Measurements from ENCODE around the gene S100P. TPM values are rescaled to one million over a fixed set of nuclear protein-coding genes. Genes with fewer than 3 reads are reported as not detected.
"Not testable (repeated sequence)": the region's sequence is repeated elsewhere in the genome, so short reads cannot be mapped to it uniquely, and the experiment has no call there.

The S100P gene
- total and polyA plus RNA-seq, 2 of the 4 experiments (the other 2 are of a cell fraction), result not detected

- H3K27ac ChIP-seq (ENCODE audit: insufficient read depth, low read length); H4K20me1 ChIP-seq (ENCODE audit: insufficient read depth, low read length); H3K9me3 ChIP-seq (ENCODE audit: control insufficient read depth, insufficient read depth, low read length); H3K4me2 ChIP-seq (ENCODE audit: low read depth, low read length); POLR2A ChIA-PET (ENCODE audit: unreplicated experiment); H2BK15ac ChIP-seq (ENCODE audit: low read depth, low read length); H3K4me3 ChIP-seq (ENCODE audit: insufficient read depth, low read depth, low read length); H3K79me1 ChIP-seq (ENCODE audit: low read depth in 1 of 2, low read length in 2 of 2); H4K91ac ChIP-seq (ENCODE audit: insufficient read depth, low read depth, low read length); H3K9me1 ChIP-seq (ENCODE audit: insufficient read depth, low read length); BruUV-seq (replicated peaks); DNase-seq; CTCF ChIA-PET; H3K14ac ChIP-seq (replicated peaks; ENCODE audit: low read depth, low read length); H3K23ac ChIP-seq (ENCODE audit: low read depth, low read length); H4K8ac ChIP-seq (ENCODE audit: low read depth in 2 of 2, low read length in 2 of 2); H4K5ac ChIP-seq (ENCODE audit: low read depth, low read length); H3K18ac ChIP-seq (ENCODE audit: low read depth, low read length); H2BK120ac ChIP-seq (ENCODE audit: low read depth, low read length); dilution Hi-C loops (cut with HindIII; ENCODE audit: low sequenced_read_pairs, unreplicated experiment); H2AK5ac ChIP-seq (ENCODE audit: low read depth, low read length); H3K9ac ChIP-seq (ENCODE audit: low read depth, low read length); H3K4ac ChIP-seq (ENCODE audit: low read depth, low read length); ATAC-seq (ENCODE audit: low read depth); intact Hi-C loops (cut with micrococcal nuclease); H3K27me3 ChIP-seq (ENCODE audit: control insufficient read depth, insufficient read depth, low read length); H3K36me3 ChIP-seq (ENCODE audit: control insufficient read depth, insufficient read depth, low read length); H2AFZ ChIP-seq (replicated peaks; ENCODE audit: low read length, poor library complexity); H2BK5ac ChIP-seq (ENCODE audit: low read depth, low read length, poor library complexity, severe bottlenecking); in situ Hi-C loops (cut with MboI; ENCODE audit: low sequenced_read_pairs); H2BK20ac ChIP-seq (ENCODE audit: low read depth, low read length); H2AK9ac ChIP-seq (replicated peaks; ENCODE audit: low read depth, low read length, poor library complexity); H3K4me1 ChIP-seq (ENCODE audit: control insufficient read depth, insufficient read depth, low read length); H3K56ac ChIP-seq (ENCODE audit: extremely low read depth, insufficient read depth, low read length): not testable (repeated sequence)
- WGBS, 2 experiments (ENCODE audit: extremely low coverage in 2 of 2, insufficient read length in 1 of 2), result no CpG with 5 or more reads among the region's 3 CpGs
Measured at GRCh38 chr4:6654211-6654610, 39.5 kb upstream of the S100P start.

GRCh38 chr4:6655291-6655690 is 38.4 kb upstream of the S100P start:
- intact Hi-C loops (cut with micrococcal nuclease); DNase-seq; H4K91ac ChIP-seq (ENCODE audit: insufficient read depth, low read depth, low read length); H3K9me3 ChIP-seq (ENCODE audit: control insufficient read depth, insufficient read depth, low read length); H2AK9ac ChIP-seq (replicated peaks; ENCODE audit: low read depth, low read length, poor library complexity); H3K14ac ChIP-seq (replicated peaks; ENCODE audit: low read depth, low read length); ATAC-seq (ENCODE audit: low read depth); dilution Hi-C loops (cut with HindIII; ENCODE audit: low sequenced_read_pairs, unreplicated experiment); BruUV-seq (replicated peaks); H3K79me1 ChIP-seq (ENCODE audit: low read depth in 1 of 2, low read length in 2 of 2); H3K56ac ChIP-seq (ENCODE audit: extremely low read depth, insufficient read depth, low read length); H4K5ac ChIP-seq (ENCODE audit: low read depth, low read length); H3K4me3 ChIP-seq (ENCODE audit: insufficient read depth, low read depth, low read length); CTCF ChIA-PET; H3K36me3 ChIP-seq (ENCODE audit: control insufficient read depth, insufficient read depth, low read length); H2BK120ac ChIP-seq (ENCODE audit: low read depth, low read length); H2AFZ ChIP-seq (replicated peaks; ENCODE audit: low read length, poor library complexity); H2AK5ac ChIP-seq (ENCODE audit: low read depth, low read length); H3K9ac ChIP-seq (ENCODE audit: low read depth, low read length); H3K27me3 ChIP-seq (ENCODE audit: control insufficient read depth, insufficient read depth, low read length); H3K9me1 ChIP-seq (ENCODE audit: insufficient read depth, low read length); H2BK15ac ChIP-seq (ENCODE audit: low read depth, low read length); H2BK5ac ChIP-seq (ENCODE audit: low read depth, low read length, poor library complexity, severe bottlenecking); H2BK20ac ChIP-seq (ENCODE audit: low read depth, low read length); POLR2A ChIA-PET (ENCODE audit: unreplicated experiment); H3K23ac ChIP-seq (ENCODE audit: low read depth, low read length); H4K20me1 ChIP-seq (ENCODE audit: insufficient read depth, low read length); H3K18ac ChIP-seq (ENCODE audit: low read depth, low read length); in situ Hi-C loops (cut with MboI; ENCODE audit: low sequenced_read_pairs); H4K8ac ChIP-seq (ENCODE audit: low read depth in 2 of 2, low read length in 2 of 2); H3K4ac ChIP-seq (ENCODE audit: low read depth, low read length); H3K4me2 ChIP-seq (ENCODE audit: low read depth, low read length); H3K27ac ChIP-seq (ENCODE audit: insufficient read depth, low read length); H3K4me1 ChIP-seq (ENCODE audit: control insufficient read depth, insufficient read depth, low read length): not testable (repeated sequence)
- no CpG with 5 or more reads among the region's 2 CpGs for WGBS, 2 experiments (ENCODE audit: extremely low coverage in 2 of 2, insufficient read length in 1 of 2)
